A204.1 (cell line): Measurements from ENCODE around the gene RNF212.
"Not testable (repeated sequence)": the region's sequence is repeated elsewhere in the genome, so short reads cannot be mapped to it uniquely, and the experiment has no call there.

Source experiments
- FAIRE-seq: peaks from 2 replicates; lab custom pipeline; 2012; peaks lifted over from hg19 to GRCh38; lab: Jason Lieb, UNC

RNF212 gene

GRCh38 chr4:1113311-1114009 lies at the start of gene RNF212:
TSS of gene RNF212 (minus strand) at chr4:1113564. CDS start at chr4:1113464, 100 bp downstream.
- no peak for FAIRE-seq

- no peak for FAIRE-seq
Measured at GRCh38 chr4:1160351-1160750, 47.0 kb upstream of the RNF212 start.

- FAIRE-seq: no peak
Measured at GRCh38 chr4:1156069-1156468, 42.7 kb upstream of the RNF212 start.

GRCh38 chr4:1155314-1155713 lies 42.0 kb upstream of the RNF212 start:
- FAIRE-seq: no peak

GRCh38 chr4:1154523-1155182 lies 41.3 kb upstream of the RNF212 start:
- no peak for FAIRE-seq

GRCh38 chr4:1154126-1154522 lies 40.8 kb upstream of the RNF212 start:
- FAIRE-seq: no peak

- FAIRE-seq: no peak
Measured at GRCh38 chr4:1153567-1154090, 40.3 kb upstream of the RNF212 start.

- no peak for FAIRE-seq
Measured at GRCh38 chr4:1152290-1152689, 38.9 kb upstream of the RNF212 start.

- FAIRE-seq: no peak
Measured at GRCh38 chr4:1151541-1151940, 38.2 kb upstream of the RNF212 start.

GRCh38 chr4:1150875-1151274 lies 37.5 kb upstream of the RNF212 start:
- no peak for FAIRE-seq

GRCh38 chr4:1139860-1140259 lies 26.5 kb upstream of the RNF212 start:
- FAIRE-seq: no peak

- no peak for FAIRE-seq
Measured at GRCh38 chr4:1137850-1138249, 24.5 kb upstream of the RNF212 start.

- peak; percentile 90 for FAIRE-seq
Measured at GRCh38 chr4:1137063-1137776, 23.9 kb upstream of the RNF212 start.

- FAIRE-seq: no peak
Measured at GRCh38 chr4:1136048-1136447, 22.7 kb upstream of the RNF212 start.

GRCh38 chr4:1133033-1133432 lies 19.7 kb upstream of the RNF212 start:
- no peak for FAIRE-seq

GRCh38 chr4:1130316-1131186 lies 17.2 kb upstream of the RNF212 start:
- no peak for FAIRE-seq

GRCh38 chr4:1126506-1126905 lies 13.1 kb upstream of the RNF212 start:
- no peak for FAIRE-seq

- not testable (repeated sequence) for FAIRE-seq
Measured at GRCh38 chr4:1125466-1125865, 12.1 kb upstream of the RNF212 start.

- no peak for FAIRE-seq
Measured at GRCh38 chr4:1124818-1125217, 11.5 kb upstream of the RNF212 start.

- FAIRE-seq: no peak
Measured at GRCh38 chr4:1122505-1122904, 9.1 kb upstream of the RNF212 start.

GRCh38 chr4:1116838-1117237 lies 3.5 kb upstream of the RNF212 start:
- FAIRE-seq: no peak
